HEK293 (cell line): Measurements from ENCODE around the gene TMPRSS6.

ENCODE experiments used
- CTCF ChIP-seq: fragments of 450-650 bp; formaldehyde crosslinking; IDR thresholded peaks from 2 replicates; pipeline ENCODE4 v1.5.1; 2016; ENCODE audit warnings: missing biosample characterization, missing genetic modification characterization
- HOXD13 ChIP-seq: sonication (generic); formaldehyde crosslinking; IDR thresholded peaks from 2 replicates; pipeline ENCODE4 v1.8.0; 2022; ENCODE audit warnings: missing genetic modification reagents, borderline replicate concordance
- KLF10 ChIP-seq: fragments of 450-650 bp; IDR thresholded peaks from 2 replicates; pipeline ENCODE4 v1.5.1; 2018; ENCODE audit warnings: missing biosample characterization, mild to moderate bottlenecking, missing genetic modification characterization
- MEIS1 ChIP-seq: sonication (generic); formaldehyde crosslinking; IDR thresholded peaks from 2 replicates; pipeline ENCODE4 v1.8.1; 2022; ENCODE audit warnings: missing genetic modification reagents, mild to moderate bottlenecking, borderline replicate concordance
- YY2 ChIP-seq: fragments of 450-650 bp; formaldehyde crosslinking; IDR thresholded peaks from 2 replicates; pipeline ENCODE4 v1.5.1; 2016; ENCODE audit warnings: missing biosample characterization, missing genetic modification characterization
- ZBTB49 ChIP-seq: fragments of 450-650 bp; formaldehyde crosslinking; IDR thresholded peaks from 2 replicates; pipeline ENCODE4 v1.5.1; 2016; ENCODE audit warnings: missing biosample characterization, missing genetic modification characterization, low read depth
- ZBTB7A ChIP-seq: fragments of 450-650 bp; formaldehyde crosslinking; IDR thresholded peaks from 2 replicates; pipeline ENCODE4 v1.5.1; 2016; ENCODE audit warnings: low read depth, missing biosample characterization, missing genetic modification characterization
- ZNF114 ChIP-seq: fragments of 450-650 bp; formaldehyde crosslinking; IDR thresholded peaks from 2 replicates; pipeline ENCODE4 v1.5.0; 2017; ENCODE audit warnings: missing biosample characterization, missing genetic modification characterization
- ZNF16 ChIP-seq: fragments of 450-650 bp; formaldehyde crosslinking; IDR thresholded peaks from 2 replicates; pipeline ENCODE4 v1.5.1; 2016; ENCODE audit warnings: low read depth, missing biosample characterization, missing genetic modification characterization
- ZNF184 ChIP-seq: fragments of 450-650 bp; IDR thresholded peaks from 2 replicates; pipeline ENCODE4 v1.5.1; 2018; ENCODE audit warnings: missing biosample characterization, mild to moderate bottlenecking, missing genetic modification characterization

- TF ChIP-seq CTCF (tag by site-specific recombination) (no peak), KLF10 (tag by site-specific recombination) (no peak), ZNF16 (tag by site-specific recombination) (no peak), HOXD13 (CRISPR knock-in tag) (no peak), ZNF114 (no peak), ZNF184 (tag by site-specific recombination) (no peak), MEIS1 (no peak), ZBTB7A (tag by site-specific recombination) (no peak), ZBTB49 (tag by site-specific recombination) (no peak), YY2 (tag by site-specific recombination) (no peak)
These were observed 40.7 kb downstream of the TMPRSS6 start for GRCh38 chr22:37068859-37069258.
